ENCODE measurements around the gene IGFBP5.

IGFBP5 gene

GRCh38 chr2:216695401-216695821 is at the start of gene IGFBP5:
Gene IGFBP5, minus strand, starts transcription at chr2:216695549. Its CDS starts 774 bp downstream, at chr2:216694775.
- DNase-seq (ENCODE audit: low read depth), result no peak

GRCh38 chr2:216743781-216744180 is 48.4 kb upstream of the IGFBP5 start:
- DNase-seq (ENCODE audit: low read depth), result no peak

- no peak for DNase-seq (ENCODE audit: low read depth)
Measured at GRCh38 chr2:216742411-216742810, 47.1 kb upstream of the IGFBP5 start.

GRCh38 chr2:216741223-216741593 is 45.9 kb upstream of the IGFBP5 start:
- no peak for DNase-seq (ENCODE audit: low read depth)

- no peak for DNase-seq (ENCODE audit: low read depth)
Measured at GRCh38 chr2:216740557-216741222, 45.3 kb upstream of the IGFBP5 start.

GRCh38 chr2:216739035-216739434 is 43.7 kb upstream of the IGFBP5 start:
- no peak for DNase-seq (ENCODE audit: low read depth)

- no peak for DNase-seq (ENCODE audit: low read depth)
Measured at GRCh38 chr2:216737676-216738075, 42.3 kb upstream of the IGFBP5 start.

- DNase-seq (ENCODE audit: low read depth), result no peak
Measured at GRCh38 chr2:216736326-216736725, 41.0 kb upstream of the IGFBP5 start.

GRCh38 chr2:216735668-216736067 is 40.3 kb upstream of the IGFBP5 start:
- DNase-seq (ENCODE audit: low read depth), result no peak

- DNase-seq (ENCODE audit: low read depth), result no peak
Measured at GRCh38 chr2:216735086-216735485, 39.7 kb upstream of the IGFBP5 start.

GRCh38 chr2:216733046-216733445 is 37.7 kb upstream of the IGFBP5 start:
- DNase-seq (ENCODE audit: low read depth), result no peak

GRCh38 chr2:216732334-216732733 is 37.0 kb upstream of the IGFBP5 start:
- DNase-seq (ENCODE audit: low read depth), result no peak

GRCh38 chr2:216731465-216731864 is 36.1 kb upstream of the IGFBP5 start:
- DNase-seq (ENCODE audit: low read depth), result no peak

- DNase-seq (ENCODE audit: low read depth), result no peak
Measured at GRCh38 chr2:216730871-216731270, 35.5 kb upstream of the IGFBP5 start.

- DNase-seq (ENCODE audit: low read depth), result no peak
Measured at GRCh38 chr2:216727346-216728122, 32.2 kb upstream of the IGFBP5 start.

GRCh38 chr2:216724190-216724589 is 28.8 kb upstream of the IGFBP5 start:
- no peak for DNase-seq (ENCODE audit: low read depth)

- no peak for DNase-seq (ENCODE audit: low read depth)
Measured at GRCh38 chr2:216721141-216721540, 25.8 kb upstream of the IGFBP5 start.

- no peak for DNase-seq (ENCODE audit: low read depth)
Measured at GRCh38 chr2:216720722-216721121, 25.4 kb upstream of the IGFBP5 start.

GRCh38 chr2:216717907-216718615 is 22.7 kb upstream of the IGFBP5 start:
- DNase-seq (ENCODE audit: low read depth), result no peak

- DNase-seq (ENCODE audit: low read depth), result no peak
Measured at GRCh38 chr2:216717491-216717901, 22.1 kb upstream of the IGFBP5 start.

- DNase-seq (ENCODE audit: low read depth), result no peak
Measured at GRCh38 chr2:216716109-216716508, 20.8 kb upstream of the IGFBP5 start.

- DNase-seq (ENCODE audit: low read depth), result no peak
Measured at GRCh38 chr2:216715402-216715974, 20.1 kb upstream of the IGFBP5 start.

- no peak for DNase-seq (ENCODE audit: low read depth)
Measured at GRCh38 chr2:216714376-216714775, 19.0 kb upstream of the IGFBP5 start.

Data from activated T-helper 9 cell treated with anti-CD3 and anti-CD28 coated beads, Interleukin-2, amount 50 U/mL, for 16 hours (primary cell).